Keratinocyte (primary cell): ENCODE results near the gene IFIT3.
"Not testable (repeated sequence)": the region's sequence is repeated elsewhere in the genome, so short reads cannot be mapped to it uniquely, and the experiment has no call there.

Experiments used
- CTCF ChIP-seq, 3 experiments: IDR thresholded peaks in 1 of 3; conservative IDR thresholded peaks in 1 of 3; optimal IDR thresholded peaks in 1 of 3; 2 replicates in 2 of 3; 3 replicates in 1 of 3; pipeline versions ENCODE3 to v1.5.1; 2011; ENCODE audit warnings: low read length in 3 of 3, mild to moderate bottlenecking in 3 of 3, moderate library complexity in 2 of 3, control low read depth in 1 of 3, inconsistent platforms in 1 of 3; ENCODE audit not compliant: insufficient read depth in 2 of 3; ENCODE audit errors: extremely low read depth in 1 of 3
- EZH2 ChIP-seq: IDR thresholded peaks from one replicate; pipeline ENCODE4 v1.6.1; 2012; ENCODE audit warnings: inconsistent platforms, mild to moderate bottlenecking, low read length, moderate library complexity

DNA sequence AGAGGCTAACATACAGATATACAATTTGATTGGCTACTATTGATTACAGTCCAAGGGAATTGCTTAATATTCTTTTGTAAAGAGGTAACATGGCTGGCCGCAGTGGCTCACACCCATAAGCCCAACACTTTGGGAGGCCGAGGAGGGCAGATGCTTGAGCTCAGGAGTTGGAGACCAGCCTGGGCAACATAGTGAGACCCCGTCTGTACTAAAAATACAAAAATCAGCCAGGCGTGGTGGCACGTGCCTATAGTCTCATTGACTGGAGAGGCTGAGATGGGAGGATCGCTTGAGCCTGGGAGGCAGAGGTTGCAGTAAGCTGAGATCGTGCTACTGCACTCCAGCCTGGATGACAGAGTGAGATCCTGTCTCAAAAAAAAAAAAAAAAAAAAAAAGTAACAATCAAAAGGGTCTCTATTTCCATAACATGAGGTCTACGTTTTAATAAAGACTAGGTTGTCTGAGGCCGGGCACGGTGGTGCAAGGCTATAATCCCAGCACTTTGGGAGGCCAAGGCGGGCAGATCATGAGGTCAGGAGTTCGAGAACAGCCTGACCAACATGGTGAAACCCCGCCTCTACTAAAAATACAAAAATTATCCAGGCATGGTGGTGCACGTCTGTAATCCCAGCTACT, 3.8 kb downstream of the IFIT3 start:
- TF ChIP-seq CTCF (optimal IDR thresholded peaks at IDR 0.05 in 1 of 3, IDR thresholded peaks at IDR 0.05 in 1 of 3, conservative IDR thresholded peaks at IDR 0.05 in 1 of 3; ENCODE audit: extremely low read depth in 1 of 3, insufficient read depth in 2 of 3, low read length in 3 of 3); EZH2: not testable (repeated sequence)
